ENCODE data around the gene MARK4.

Gene MARK4

GRCh38 chr19:45340232-45340898 is 89.3 kb downstream of the MARK4 start, which contains the start of gene KLC3:
Gene KLC3, plus strand, starts transcription at chr19:45340750. Its CDS starts 4,792 bp downstream, at chr19:45345542.
- no peak for DNase-seq (ENCODE audit: low spot score)

GRCh38 chr19:45340899-45341453 is 89.9 kb downstream of the MARK4 start:
- DNase-seq (ENCODE audit: low spot score), result no peak

- DNase-seq (ENCODE audit: low spot score), result no peak
These were observed 91.8 kb downstream of the MARK4 start for GRCh38 chr19:45342911-45343310.

DNA sequence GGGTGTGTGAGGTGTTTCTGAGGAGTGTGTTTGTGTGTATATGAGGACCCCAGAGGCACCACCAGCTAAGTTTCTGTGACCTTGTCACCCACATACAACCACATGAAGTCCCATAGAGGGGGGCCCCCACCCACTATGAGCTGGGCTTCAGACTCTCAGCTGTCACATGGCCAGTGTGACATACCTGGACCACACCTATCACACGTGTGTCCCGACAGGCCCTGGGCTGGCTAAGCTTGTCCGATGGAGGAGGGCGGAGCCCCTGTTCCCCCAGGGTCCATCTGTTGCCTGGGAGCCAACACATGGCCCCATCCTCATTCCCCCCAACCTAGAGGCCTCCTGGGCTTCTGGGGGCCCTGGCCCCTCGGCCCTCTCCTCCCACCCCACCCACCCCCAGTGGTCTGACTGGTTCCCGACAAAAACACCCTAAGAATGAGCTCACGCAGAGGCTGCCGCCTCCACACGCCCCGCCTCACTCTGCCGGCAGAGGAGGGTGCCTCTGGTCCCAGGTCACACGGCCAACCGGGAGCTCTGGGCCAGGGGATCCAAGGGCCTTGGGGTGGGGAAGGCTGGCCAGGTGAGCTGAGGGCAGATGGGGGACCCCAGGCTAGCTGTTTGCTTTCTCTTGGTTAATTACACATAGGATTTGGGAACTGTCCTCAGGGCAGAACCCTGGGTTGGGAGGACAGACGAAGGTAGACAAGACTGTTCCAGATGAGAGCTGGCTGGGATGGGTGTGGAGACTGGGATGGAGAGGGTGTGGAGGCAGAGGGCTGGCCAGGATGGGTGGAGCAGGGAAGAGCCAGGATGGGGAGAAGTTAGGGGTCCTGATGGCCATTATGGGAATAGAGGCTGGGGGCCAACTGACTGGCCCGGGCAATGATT is 93.8 kb downstream of the MARK4 start:
- DNase-seq (ENCODE audit: low spot score), result no peak

DNA sequence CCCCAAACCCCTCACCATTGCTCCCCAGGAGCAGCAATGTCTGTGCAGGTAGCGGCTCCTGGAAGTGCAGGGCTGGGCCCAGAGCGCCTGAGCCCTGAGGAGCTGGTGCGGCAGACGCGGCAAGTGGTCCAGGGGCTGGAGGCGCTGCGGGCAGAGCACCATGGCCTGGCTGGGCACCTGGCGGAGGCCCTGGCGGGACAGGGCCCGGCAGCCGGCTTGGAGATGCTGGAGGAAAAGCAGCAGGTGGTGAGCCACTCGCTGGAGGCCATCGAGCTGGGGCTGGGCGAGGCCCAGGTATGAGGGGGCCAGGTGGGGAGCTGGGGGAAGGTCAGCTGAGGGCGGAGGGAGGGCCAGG is 94.4 kb downstream of the MARK4 start:
- no peak for DNase-seq (ENCODE audit: low spot score)

GRCh38 chr19:45346449-45346848 is 95.4 kb downstream of the MARK4 start:
- DNase-seq (ENCODE audit: low spot score), result no peak

GRCh38 chr19:45347570-45348366 is 96.7 kb downstream of the MARK4 start:
- DNase-seq (ENCODE audit: low spot score), result no peak

GRCh38 chr19:45348367-45349125 is 97.5 kb downstream of the MARK4 start:
- DNase-seq (ENCODE audit: low spot score), result no peak

GRCh38 chr19:45349126-45349415 is 98.0 kb downstream of the MARK4 start:
- no peak for DNase-seq (ENCODE audit: low spot score)

- no peak for DNase-seq (ENCODE audit: low spot score)
These were observed 98.4 kb downstream of the MARK4 start for GRCh38 chr19:45349430-45349941.

- no peak for DNase-seq (ENCODE audit: low spot score)
These were observed 99.5 kb downstream of the MARK4 start for GRCh38 chr19:45350477-45351058.

DNA sequence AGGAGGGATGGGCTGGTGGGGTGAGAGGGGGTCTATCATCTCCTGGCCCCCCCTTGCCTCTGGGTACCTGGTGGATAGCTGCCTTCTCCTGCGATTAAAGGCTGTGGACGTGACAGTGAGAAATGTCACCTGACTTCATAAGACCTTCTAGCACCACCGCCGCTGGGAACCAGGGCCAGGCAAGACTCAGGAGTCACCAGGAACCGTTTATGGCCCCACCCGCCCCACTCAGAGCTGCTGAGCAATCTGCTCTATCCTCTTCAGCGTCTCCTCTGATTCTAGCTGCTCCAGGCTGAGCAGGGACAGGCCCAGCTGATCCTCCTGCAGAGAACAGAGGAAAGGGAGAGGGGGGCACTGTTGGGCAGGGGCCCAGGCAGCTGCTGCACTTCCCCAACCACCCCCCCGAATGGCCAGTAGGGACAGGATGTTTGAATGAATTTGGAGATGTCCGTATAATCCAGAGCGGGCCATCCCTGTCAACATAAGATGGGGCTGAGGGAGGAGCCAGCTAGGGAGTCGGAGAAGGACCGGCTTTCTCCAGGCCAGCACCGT is 100.4 kb downstream of the MARK4 start:
- no peak for DNase-seq (ENCODE audit: low spot score)

DNA sequence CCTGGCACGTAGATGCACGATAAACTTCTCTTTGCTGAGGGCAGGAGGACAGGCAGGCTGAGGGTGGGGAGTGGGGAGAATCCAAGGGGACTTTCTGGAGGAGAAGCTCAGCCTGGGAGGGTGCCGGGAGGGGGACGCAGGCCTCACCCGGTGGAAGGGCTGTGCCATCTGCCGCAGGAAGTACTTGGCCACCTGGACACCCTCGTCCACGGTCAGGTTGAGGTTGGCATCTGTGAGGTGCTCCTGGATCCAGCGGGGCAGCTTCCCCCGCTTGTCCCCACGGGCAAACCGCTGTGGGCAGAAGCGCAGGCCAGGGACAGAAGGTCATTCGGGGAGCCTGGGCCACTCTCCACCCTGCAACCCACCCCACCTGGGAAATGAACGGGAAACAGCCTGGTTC is 101.0 kb downstream of the MARK4 start:
- no peak for DNase-seq (ENCODE audit: low spot score)

DNA sequence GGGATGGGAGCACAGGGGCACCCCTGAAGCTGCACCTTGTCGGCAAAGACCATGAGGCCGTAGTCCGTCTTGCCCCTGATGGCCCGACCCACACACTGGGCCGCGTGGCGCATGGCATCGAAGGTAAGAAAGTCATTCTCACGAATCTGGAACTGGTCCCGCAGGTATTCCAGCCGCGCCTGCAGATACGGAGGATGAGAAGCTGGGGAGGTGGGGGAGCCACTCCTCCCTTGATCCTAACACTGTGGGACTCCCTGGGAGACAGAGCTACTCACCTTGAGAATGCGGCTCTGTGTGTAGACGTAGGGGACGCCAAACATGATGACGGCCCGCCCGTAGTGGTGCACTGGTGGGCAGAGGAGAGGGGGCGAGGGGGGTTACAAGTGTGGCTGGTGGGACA is 101.4 kb downstream of the MARK4 start:
- no peak for DNase-seq (ENCODE audit: low spot score)

- DNase-seq (ENCODE audit: low spot score), result no peak
These were observed 102.1 kb downstream of the MARK4 start for GRCh38 chr19:45352914-45353796.

DNA sequence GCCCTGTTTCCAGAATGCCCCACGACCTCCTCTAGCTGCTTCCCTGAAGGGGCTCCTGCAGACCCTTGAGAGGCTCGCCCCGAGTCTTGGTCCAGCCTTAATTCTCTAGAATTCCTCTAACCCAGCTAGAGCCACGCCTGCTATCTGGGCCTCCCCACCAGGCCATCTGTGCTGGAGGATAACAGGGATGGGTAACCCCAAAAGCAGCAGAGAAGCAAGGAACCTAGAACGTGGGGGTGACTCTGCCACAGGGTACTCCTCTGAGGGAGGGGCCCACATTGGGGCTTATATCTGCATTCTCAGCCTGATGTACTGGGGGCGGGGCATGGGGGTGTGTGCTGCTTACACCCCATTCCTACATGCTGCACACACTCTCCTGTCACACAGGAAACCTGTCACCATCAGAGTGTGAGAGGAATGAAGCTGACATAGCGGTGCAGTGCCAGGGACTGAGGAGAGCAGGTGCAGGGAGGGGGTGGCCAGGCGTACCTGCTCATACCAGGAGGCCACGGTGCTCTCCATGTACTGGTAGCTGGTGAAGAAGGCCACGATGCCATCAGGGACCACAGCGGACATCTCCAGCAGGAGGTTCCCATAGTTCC is 103.3 kb downstream of the MARK4 start:
- DNase-seq (ENCODE audit: low spot score), result no peak

Data from CD4-positive, alpha-beta T cell treated with Interleukin-6 at 100 ng/mL for 8 hours (primary cell).